CD4-positive, alpha-beta T cell treated with Interleukin-15 for 1 hour (primary cell): ENCODE results near the gene C5orf63.
"Not testable (repeated sequence)": the region's sequence is repeated elsewhere in the genome, so short reads cannot be mapped to it uniquely, and the experiment has no call there.

Experiments
- DNase-seq: peaks from one replicate; pipeline ENCODE4 v3.0.0-alpha.2; 2020

C5orf63 gene

DNA sequence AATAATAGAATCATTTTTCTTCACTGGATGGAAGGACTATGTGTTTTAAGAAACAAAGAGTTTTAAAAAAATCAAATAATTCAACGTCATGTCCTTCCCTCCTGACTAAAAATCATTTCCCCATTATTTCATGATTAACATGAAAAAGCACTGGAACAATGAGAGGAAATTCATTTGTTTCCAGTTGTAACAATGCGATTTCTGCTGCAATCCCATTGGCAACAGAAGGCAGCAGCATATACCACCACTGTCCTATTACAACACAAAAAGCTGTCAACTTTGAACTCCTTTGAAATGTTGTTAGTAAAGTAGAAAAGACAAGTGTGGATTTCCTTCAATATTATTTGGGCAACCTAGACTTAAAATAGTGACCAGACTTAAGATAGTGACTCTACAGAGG, 3.1 kb downstream of the C5orf63 start:
- DNase-seq: no peak

DNA sequence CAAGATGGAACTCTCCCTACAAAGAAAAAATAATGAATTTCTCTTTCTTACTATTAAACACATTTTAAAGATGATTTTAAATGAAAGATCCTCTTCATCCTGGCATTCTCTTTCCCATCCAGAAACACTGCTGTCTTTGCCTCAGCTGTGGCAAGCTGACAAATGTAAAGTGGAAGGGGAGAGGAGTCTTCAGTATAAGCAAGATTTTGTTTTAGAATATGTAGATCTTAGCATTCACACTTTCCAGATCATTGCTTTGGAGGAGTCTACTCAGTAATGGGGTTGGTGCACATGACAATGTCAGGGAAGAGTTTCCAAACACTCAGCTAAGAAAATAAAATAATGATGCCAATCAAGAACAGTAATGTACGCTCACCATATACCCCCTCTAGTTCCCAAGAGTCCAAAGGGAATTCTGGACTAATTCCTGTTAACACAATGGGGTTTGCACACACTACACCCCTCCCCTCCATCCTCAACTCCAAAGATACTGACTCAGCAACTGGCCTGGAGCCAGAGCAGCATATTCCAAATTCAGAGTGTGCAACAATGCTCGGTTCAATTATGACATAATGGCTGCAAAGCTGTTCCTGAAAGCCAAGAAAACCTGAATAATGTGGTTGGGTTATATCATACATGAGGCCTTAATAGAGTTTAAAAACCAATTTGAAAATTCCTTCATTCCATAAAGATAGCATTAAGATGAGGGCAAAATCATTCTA, 4.6 kb downstream of the C5orf63 start:
- DNase-seq: no peak

DNA sequence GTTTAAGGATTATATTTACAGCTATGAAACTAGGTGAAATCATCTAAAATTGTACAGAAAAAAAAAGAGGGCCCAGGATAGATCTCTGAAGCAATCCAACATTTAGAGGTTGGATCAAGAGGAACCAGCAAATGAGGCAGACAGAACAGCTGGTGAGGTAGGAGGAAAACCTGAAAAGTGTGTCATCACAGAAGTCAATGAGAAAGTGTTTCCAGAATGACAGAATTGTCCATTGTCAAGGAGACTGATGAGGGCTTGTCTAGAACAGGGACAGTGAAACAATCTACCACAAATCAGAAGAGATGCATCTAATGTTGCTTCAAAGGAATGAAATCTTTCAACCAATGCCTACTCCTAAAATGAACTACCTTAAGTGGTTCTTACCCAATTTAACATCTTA, 6.6 kb downstream of the C5orf63 start:
- no peak for DNase-seq

- no peak for DNase-seq
These were observed 9.0 kb downstream of the C5orf63 start for GRCh38 chr5:127064253-127064840.

- DNase-seq: no peak
These were observed 9.9 kb downstream of the C5orf63 start for GRCh38 chr5:127063257-127063913.

- DNase-seq: no peak
These were observed 11.3 kb downstream of the C5orf63 start for GRCh38 chr5:127061956-127062355.

GRCh38 chr5:127061537-127061936, 11.8 kb downstream of the C5orf63 start:
- DNase-seq: no peak

DNA sequence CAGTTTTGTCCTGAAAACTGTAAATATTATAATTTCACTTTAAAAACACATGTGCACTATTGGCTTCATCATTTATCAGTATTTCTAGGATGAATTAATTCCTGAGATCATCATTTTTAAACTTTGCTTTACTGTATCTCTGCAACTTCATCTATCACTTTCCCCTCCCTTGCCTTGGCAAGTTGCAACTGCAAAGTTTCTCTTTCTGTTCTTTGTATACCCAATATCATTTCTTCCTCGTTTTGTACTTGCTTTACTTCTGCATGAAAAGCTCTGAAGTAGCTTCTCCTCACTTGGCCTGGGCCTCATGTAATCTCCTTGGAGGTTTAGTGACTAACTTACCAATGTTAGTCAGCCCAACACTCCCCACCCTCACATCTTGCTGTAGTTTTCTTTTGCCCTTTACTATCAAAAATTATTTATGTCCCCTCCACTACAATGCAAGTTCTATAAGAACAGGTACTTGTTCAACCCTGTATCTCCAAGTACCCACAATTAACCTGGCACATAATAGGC, 12.8 kb downstream of the C5orf63 start:
- DNase-seq: no peak

GRCh38 chr5:127056896-127057295, 16.4 kb downstream of the C5orf63 start:
- DNase-seq: no peak

DNA sequence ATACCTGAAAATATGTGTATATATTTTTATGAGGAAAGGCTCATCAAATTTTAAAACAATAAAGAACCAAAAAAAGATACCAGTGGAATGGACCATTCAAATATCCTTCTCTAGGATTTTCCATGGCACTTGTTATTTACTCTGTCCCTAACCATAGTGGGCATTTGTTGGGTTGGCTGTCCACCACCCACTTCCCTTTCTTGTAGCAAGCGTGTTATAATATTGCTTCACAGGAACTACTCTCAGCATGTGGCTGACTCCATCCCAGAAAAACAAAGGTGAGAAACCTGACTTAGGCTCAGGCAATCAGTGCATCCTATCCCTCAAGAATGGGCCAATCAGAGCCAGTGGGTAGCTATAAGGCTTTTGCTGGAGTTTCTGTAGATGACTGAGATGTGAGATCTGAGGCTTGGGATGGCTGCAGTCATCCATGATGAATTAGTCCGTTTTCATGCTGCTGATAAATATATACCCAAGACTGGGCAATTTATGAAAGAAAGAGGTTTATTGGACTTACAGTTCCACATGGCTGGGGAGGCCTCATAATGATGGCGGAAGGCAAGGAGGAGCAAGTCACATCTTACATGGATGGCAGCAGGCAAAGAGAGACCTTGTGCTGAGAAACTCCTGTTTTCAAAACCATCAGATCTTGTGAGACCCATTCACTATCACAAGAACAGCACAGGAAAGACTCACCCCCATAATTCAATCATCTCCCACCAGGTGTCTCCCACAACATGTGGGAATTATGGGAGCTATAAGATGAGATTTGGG, 17.2 kb downstream of the C5orf63 start:
- no peak for DNase-seq

GRCh38 chr5:127053551-127053950, 19.8 kb downstream of the C5orf63 start:
- DNase-seq: not testable (repeated sequence)

GRCh38 chr5:127053049-127053448, 20.3 kb downstream of the C5orf63 start:
- DNase-seq: no peak

GRCh38 chr5:127051591-127051990, 21.7 kb downstream of the C5orf63 start:
- no peak for DNase-seq

- DNase-seq: no peak
These were observed 26.8 kb downstream of the C5orf63 start for GRCh38 chr5:127046343-127047072.

DNA sequence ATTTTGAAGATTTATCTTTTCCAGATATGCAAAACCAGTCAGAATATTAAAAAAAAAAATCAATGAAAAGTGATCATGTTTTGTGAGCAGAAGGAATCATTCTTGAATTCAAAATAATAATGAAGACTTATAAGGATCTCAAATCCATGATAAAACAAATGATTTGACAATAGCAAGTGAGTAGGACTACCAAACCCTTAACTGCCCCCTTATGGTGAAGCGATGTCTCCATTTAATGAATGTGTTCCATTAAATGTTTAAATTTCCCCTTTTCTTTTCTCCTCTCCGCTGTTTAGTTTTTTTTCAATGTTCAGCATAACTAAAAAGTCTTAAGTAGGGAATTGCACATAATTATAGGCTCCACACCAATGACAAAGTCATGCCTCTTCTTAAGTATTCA, 30.7 kb downstream of the C5orf63 start:
- no peak for DNase-seq

- DNase-seq: no peak
These were observed 31.7 kb downstream of the C5orf63 start for GRCh38 chr5:127041571-127041970.

- DNase-seq: no peak
These were observed 32.3 kb downstream of the C5orf63 start for GRCh38 chr5:127040796-127041520.

DNA sequence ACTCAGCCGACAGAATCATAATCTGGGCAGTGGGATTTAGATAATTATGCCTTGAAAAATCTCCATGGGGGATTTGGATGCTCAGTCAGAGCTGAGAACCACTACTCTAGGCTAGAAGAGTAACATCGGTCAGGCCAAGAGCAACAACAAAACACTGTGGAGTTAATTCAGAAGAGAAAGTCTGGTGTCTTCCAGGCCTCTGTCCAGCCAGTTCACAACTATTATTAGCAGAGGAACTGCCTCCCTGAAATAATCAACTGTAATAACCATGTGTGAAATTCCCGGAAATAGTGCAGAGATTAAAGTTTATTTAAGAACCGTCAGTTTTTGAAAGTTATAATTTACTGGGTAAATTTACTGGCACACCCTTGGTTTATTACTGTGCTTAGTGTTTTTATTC, 34.8 kb downstream of the C5orf63 start:
- no peak for DNase-seq

DNA sequence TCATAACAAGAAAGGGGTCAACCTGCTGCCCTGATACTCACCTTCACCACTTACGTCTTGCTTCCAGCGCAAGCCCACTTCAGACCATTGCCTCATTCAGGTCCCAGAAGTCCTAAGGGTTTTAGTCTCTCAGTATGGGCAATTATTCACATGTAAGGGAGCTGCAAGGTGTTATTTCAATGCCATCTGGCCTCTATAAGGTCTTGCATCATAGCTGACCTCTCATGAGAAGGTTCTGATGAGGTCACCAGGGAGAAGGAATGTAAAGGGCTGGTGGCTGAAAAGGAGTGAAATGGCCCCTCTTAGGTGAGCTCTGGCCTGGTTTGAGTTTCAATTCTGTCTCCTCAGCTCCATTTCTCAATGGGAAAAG, 41.5 kb downstream of the C5orf63 start:
- DNase-seq: no peak

GRCh38 chr5:127031147-127031862, 42.0 kb downstream of the C5orf63 start:
- DNase-seq: peak; percentile 20
